HepG2 (cell line): ENCODE data around the gene ABHD6. TPM values are rescaled to one million over a fixed set of nuclear protein-coding genes. Genes with fewer than 3 reads are reported as not detected.
A peak's percentile ranks its signal among the peaks of the same experiment; 100 is the strongest.

ENCODE experiments used
- FOSL2 ChIP-seq: sonication (generic); formaldehyde crosslinking; IDR thresholded peaks from 2 replicates; pipeline ENCODE4 v1.4.0; 2020; ENCODE audit warnings: missing genetic modification reagents
- FOXP1 ChIP-seq, 2 experiments: fragments of 450-650 bp in 1 of 2; IDR thresholded peaks; 2 replicates each; pipeline ENCODE4 v1.6.1; 2017 to 2018; ENCODE audit warnings: antibody characterized with exemption in 1 of 2
- GATAD2A ChIP-seq: IDR thresholded peaks from 2 replicates; pipeline ENCODE4 v1.6.1; 2016
- ISL2 ChIP-seq: sonication (generic); formaldehyde crosslinking; IDR thresholded peaks from 2 replicates; pipeline ENCODE4 v1.5.0; 2020; ENCODE audit warnings: missing genetic modification reagents
- NR1H2 ChIP-seq: sonication (generic); formaldehyde crosslinking; IDR thresholded peaks from 2 replicates; pipeline ENCODE4 v1.8.1; 2022; ENCODE audit warnings: low read depth, missing genetic modification reagents, borderline replicate concordance
- POLR2AphosphoS5 ChIP-seq: IDR thresholded peaks from 2 replicates; pipeline ENCODE4 v1.6.1; 2012; ENCODE audit warnings: low read depth, low read length
- RELA ChIP-seq: sonication (generic); formaldehyde crosslinking; IDR thresholded peaks from 2 replicates; pipeline ENCODE4 v1.4.0; 2020; ENCODE audit warnings: missing genetic modification reagents
- SMC3 ChIP-seq: IDR thresholded peaks from 2 replicates; pipeline ENCODE4 v1.6.1; 2011; ENCODE audit warnings: low read length, improper control_type of control experiment
- TBX3 ChIP-seq: fragments of 450-650 bp; IDR thresholded peaks from 2 replicates; pipeline ENCODE4 v1.6.1; 2017; ENCODE audit warnings: antibody characterized with exemption, mild to moderate bottlenecking, inconsistent platforms, borderline replicate concordance
- ZNF546 ChIP-seq: sonication (generic); formaldehyde crosslinking; conservative IDR thresholded peaks from 2 replicates; pipeline ENCODE4 v1.8.1; 2023; ENCODE audit warnings: mild to moderate bottlenecking, missing genetic modification reagents
- ZNF776 ChIP-seq: sonication (generic); formaldehyde crosslinking; IDR thresholded peaks from 2 replicates; pipeline ENCODE4 v1.4.0; 2020; ENCODE audit warnings: mild to moderate bottlenecking, missing genetic modification reagents
- polyA plus RNA-seq, 8 experiments: library from polyadenylated mRNA; depleted of rRNA in 3 of 8; stranded (reverse) in 7 of 8; unstranded in 1 of 8; fragments of >200 nt; fragmentation: Illumina TruSeq in 4 of 8; extraction: Trizol in 4 of 8; gene quantifications; 2 replicates each; pipeline versions ENCODE4 v1.2.1 to v1.2.3, GENCODE V29; 2011 to 2016; ENCODE audit warnings: low read depth in 4 of 8, missing spikeins in 1 of 8, mixed read lengths in 1 of 8; ENCODE audit not compliant: insufficient read depth in 1 of 8
- total RNA-seq, 5 experiments: library from RNA; depleted of rRNA; stranded (reverse); fragments of >200 nt; fragmentation: Illumina TruSeq; extraction: Trizol; gene quantifications; 2 replicates each; pipeline ENCODE4 v1.2.3, GENCODE V29; 2016; ENCODE audit warnings: low read depth in 1 of 5
- TF ChIP-seq, protein P1 (sequence below): sonication (generic); formaldehyde crosslinking; IDR thresholded peaks from 2 replicates; pipeline ENCODE4 v1.5.0; 2020; ENCODE audit warnings: missing genetic modification reagents
- TF ChIP-seq, protein P2 (sequence below): sonication (generic); formaldehyde crosslinking; IDR thresholded peaks from 2 replicates; pipeline ENCODE4 v1.5.0; 2020; ENCODE audit warnings: mild to moderate bottlenecking, missing genetic modification reagents, moderate library complexity
- TF ChIP-seq, protein P3 (sequence below): sonication (generic); formaldehyde crosslinking; IDR thresholded peaks from 2 replicates; pipeline ENCODE4 v1.4.0; 2020; ENCODE audit warnings: missing genetic modification reagents
- TF ChIP-seq, protein P4 (sequence below): sonication (generic); formaldehyde crosslinking; IDR thresholded peaks from 2 replicates; pipeline ENCODE4 v1.5.0; 2020; ENCODE audit warnings: mild to moderate bottlenecking, missing genetic modification reagents, borderline replicate concordance
- TF ChIP-seq, protein P5 (sequence below): sonication (generic); formaldehyde crosslinking; IDR thresholded peaks from 2 replicates; pipeline ENCODE4 v1.9.0; 2021; ENCODE audit warnings: missing genetic modification reagents, borderline replicate concordance

Gene ABHD6
- total and polyA plus RNA-seq, 2 of the 13 experiments (the other 11 are each of a cell fraction or from before 2014, with no cell fraction given) = 9.0 to 17.2 TPM

DNA sequence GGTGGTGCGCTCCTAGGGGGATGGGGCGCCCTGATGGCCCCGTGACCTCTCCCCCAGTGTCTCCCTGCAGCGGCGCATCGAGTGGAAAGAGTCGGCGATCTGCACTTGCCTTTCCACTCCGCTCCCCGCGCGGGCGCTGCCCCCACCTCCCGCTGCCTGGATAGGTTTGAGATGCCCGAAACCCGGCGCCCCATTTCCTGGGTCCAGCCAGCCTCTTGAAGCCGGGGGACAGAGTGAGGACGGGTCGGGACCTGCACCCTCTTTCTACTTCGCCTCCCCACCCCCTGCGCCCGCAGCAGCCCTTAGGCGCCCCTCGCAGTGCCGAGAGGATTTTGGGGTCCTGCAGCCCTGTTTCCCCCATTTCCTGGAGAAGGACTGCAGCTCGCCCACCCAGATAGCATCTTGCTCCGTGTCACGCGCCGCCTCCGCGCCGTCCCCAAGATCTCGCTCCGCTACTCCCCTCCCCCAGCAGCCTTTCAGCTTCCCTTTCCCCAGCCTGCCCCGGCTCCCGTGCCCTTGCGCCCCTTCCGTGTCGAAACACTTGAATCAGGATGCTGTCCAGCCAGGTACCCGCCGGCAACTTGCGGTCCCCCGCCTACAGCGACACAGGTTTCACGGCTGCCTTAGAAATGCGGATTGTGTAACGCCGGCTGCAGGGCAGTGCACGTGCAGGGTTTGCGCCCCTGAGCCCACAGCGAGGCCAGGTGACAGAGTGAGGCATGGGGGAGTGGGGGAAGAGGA lies 519 bp downstream of the ABHD6 start (continued):
- TF ChIP-seq, protein P1, sequence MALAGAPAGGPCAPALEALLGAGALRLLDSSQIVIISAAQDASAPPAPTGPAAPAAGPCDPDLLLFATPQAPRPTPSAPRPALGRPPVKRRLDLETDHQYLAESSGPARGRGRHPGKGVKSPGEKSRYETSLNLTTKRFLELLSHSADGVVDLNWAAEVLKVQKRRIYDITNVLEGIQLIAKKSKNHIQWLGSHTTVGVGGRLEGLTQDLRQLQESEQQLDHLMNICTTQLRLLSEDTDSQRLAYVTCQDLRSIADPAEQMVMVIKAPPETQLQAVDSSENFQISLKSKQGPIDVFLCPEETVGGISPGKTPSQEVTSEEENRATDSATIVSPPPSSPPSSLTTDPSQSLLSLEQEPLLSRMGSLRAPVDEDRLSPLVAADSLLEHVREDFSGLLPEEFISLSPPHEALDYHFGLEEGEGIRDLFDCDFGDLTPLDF = no peak
- TF ChIP-seq SMC3 (no peak), ZNF546 (CRISPR knock-in tag) (0 out of 2 replicates have a peak, but pooled peaks have one; percentile 3), NR1H2 (CRISPR knock-in tag) (no peak), GATAD2A (CRISPR knock-in tag) (peak; percentile 48), FOXP1 (IDR thresholded peaks at IDR 0.05) (no peak), FOXP1 (CRISPR knock-in tag; IDR thresholded peaks at IDR 0.05) (no peak), TBX3 (peak; percentile 22; the same call in 1 of the 2 replicates), POLR2AphosphoS5 (no peak), ZNF776 (peak; percentile 65; the same call in 1 of the 2 replicates), RELA (CRISPR knock-in tag) (0 out of 2 replicates have a peak, but pooled peaks have one; percentile 29), FOSL2 (CRISPR knock-in tag) (peak; percentile 29; the same call in 1 of the 2 replicates), ISL2 (no peak)
- TF ChIP-seq, protein P2, sequence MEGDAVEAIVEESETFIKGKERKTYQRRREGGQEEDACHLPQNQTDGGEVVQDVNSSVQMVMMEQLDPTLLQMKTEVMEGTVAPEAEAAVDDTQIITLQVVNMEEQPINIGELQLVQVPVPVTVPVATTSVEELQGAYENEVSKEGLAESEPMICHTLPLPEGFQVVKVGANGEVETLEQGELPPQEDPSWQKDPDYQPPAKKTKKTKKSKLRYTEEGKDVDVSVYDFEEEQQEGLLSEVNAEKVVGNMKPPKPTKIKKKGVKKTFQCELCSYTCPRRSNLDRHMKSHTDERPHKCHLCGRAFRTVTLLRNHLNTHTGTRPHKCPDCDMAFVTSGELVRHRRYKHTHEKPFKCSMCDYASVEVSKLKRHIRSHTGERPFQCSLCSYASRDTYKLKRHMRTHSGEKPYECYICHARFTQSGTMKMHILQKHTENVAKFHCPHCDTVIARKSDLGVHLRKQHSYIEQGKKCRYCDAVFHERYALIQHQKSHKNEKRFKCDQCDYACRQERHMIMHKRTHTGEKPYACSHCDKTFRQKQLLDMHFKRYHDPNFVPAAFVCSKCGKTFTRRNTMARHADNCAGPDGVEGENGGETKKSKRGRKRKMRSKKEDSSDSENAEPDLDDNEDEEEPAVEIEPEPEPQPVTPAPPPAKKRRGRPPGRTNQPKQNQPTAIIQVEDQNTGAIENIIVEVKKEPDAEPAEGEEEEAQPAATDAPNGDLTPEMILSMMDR (CRISPR knock-in tag) = peak; percentile 14; the same call in 1 of the 2 replicates
- TF ChIP-seq, protein P3, sequence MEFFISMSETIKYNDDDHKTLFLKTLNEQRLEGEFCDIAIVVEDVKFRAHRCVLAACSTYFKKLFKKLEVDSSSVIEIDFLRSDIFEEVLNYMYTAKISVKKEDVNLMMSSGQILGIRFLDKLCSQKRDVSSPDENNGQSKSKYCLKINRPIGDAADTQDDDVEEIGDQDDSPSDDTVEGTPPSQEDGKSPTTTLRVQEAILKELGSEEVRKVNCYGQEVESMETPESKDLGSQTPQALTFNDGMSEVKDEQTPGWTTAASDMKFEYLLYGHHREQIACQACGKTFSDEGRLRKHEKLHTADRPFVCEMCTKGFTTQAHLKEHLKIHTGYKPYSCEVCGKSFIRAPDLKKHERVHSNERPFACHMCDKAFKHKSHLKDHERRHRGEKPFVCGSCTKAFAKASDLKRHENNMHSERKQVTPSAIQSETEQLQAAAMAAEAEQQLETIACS (CRISPR knock-in tag) = no peak
- TF ChIP-seq, protein P4, sequence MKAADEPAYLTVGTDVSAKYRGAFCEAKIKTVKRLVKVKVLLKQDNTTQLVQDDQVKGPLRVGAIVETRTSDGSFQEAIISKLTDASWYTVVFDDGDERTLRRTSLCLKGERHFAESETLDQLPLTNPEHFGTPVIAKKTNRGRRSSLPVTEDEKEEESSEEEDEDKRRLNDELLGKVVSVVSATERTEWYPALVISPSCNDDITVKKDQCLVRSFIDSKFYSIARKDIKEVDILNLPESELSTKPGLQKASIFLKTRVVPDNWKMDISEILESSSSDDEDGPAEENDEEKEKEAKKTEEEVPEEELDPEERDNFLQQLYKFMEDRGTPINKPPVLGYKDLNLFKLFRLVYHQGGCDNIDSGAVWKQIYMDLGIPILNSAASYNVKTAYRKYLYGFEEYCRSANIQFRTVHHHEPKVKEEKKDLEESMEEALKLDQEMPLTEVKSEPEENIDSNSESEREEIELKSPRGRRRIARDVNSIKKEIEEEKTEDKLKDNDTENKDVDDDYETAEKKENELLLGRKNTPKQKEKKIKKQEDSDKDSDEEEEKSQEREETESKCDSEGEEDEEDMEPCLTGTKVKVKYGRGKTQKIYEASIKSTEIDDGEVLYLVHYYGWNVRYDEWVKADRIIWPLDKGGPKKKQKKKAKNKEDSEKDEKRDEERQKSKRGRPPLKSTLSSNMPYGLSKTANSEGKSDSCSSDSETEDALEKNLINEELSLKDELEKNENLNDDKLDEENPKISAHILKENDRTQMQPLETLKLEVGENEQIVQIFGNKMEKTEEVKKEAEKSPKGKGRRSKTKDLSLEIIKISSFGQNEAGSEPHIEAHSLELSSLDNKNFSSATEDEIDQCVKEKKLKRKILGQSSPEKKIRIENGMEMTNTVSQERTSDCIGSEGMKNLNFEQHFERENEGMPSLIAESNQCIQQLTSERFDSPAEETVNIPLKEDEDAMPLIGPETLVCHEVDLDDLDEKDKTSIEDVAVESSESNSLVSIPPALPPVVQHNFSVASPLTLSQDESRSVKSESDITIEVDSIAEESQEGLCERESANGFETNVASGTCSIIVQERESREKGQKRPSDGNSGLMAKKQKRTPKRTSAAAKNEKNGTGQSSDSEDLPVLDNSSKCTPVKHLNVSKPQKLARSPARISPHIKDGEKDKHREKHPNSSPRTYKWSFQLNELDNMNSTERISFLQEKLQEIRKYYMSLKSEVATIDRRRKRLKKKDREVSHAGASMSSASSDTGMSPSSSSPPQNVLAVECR (CRISPR knock-in tag) = peak; percentile 78
- TF ChIP-seq, protein P5, sequence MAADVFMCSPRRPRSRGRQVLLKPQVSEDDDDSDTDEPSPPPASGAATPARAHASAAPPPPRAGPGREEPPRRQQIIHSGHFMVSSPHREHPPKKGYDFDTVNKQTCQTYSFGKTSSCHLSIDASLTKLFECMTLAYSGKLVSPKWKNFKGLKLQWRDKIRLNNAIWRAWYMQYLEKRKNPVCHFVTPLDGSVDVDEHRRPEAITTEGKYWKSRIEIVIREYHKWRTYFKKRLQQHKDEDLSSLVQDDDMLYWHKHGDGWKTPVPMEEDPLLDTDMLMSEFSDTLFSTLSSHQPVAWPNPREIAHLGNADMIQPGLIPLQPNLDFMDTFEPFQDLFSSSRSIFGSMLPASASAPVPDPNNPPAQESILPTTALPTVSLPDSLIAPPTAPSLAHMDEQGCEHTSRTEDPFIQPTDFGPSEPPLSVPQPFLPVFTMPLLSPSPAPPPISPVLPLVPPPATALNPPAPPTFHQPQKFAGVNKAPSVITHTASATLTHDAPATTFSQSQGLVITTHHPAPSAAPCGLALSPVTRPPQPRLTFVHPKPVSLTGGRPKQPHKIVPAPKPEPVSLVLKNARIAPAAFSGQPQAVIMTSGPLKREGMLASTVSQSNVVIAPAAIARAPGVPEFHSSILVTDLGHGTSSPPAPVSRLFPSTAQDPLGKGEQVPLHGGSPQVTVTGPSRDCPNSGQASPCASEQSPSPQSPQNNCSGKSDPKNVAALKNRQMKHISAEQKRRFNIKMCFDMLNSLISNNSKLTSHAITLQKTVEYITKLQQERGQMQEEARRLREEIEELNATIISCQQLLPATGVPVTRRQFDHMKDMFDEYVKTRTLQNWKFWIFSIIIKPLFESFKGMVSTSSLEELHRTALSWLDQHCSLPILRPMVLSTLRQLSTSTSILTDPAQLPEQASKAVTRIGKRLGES = peak; percentile 50; the same call in 1 of the 2 replicates
